ENCODE data around the gene ETFB.

ETFB gene

DNA sequence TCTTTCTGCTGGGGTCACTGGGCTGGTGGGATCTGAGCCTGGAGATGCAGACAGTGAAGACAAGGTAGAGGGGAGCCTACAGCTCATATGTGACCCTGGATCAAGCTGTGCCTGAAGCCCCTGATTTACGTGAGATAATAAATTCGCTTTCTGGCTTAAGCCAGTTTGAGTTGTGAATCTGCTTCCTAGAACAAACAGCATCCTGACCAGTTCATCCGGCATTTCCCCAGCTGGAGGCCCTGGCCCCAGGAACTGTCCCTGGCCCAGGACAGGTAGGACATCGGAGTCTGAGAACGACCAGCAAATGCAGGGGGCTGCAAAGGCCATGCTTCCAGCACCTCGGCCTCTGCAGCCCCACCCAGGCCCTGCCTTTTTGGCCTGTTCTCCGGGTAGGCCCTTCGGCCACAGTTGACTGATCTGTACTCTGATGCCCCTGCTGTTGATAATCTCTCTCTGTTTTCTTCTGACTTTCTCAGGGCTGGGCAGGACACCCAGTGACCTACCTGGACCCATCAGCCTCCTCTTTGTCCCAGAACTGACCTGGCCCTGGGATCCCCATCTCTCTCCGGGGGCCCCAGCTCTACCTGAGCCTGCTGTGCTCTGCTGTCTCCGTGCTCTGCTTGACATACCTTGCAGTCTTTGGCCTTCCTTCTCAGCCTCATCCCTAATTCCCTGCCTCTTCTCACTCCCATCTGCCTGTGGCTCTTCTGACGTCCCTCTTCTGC lies 14.8 kb downstream of the ETFB start:
- no peak for DNase-seq

DNA sequence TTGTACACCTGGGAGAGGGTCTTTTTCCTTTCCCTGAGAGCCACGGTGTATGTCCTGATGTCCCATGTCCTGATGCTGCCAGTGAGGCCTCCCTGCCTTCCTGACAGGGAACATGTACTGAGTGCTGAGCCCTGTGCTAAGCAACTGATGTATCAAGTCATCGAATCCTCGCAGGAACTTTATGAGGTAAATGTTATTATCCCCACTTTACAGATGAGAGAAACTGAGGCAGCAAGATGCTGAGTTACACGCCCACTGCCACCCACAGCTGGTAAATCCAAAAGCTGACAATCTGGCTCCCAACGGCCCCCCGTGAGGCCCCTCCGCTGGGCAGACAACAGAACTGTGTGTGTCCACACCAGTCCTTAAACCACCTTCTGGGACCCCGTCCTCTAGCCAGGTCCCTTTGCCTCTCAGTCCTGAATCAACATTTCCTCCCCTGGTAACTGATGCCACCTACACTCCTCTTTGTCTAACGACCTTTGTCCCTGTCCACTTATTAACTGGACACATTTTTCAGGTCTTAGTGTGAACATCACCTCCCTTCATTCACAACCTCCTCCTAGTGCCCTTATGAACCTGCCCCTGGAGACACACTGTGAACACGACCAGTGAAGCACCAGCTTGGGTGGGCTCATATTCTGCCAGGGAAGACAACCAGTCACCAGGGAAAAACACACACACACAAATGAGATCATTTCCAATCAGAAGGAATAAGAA lies 18.8 kb downstream of the ETFB start:
- no peak for DNase-seq

DNA sequence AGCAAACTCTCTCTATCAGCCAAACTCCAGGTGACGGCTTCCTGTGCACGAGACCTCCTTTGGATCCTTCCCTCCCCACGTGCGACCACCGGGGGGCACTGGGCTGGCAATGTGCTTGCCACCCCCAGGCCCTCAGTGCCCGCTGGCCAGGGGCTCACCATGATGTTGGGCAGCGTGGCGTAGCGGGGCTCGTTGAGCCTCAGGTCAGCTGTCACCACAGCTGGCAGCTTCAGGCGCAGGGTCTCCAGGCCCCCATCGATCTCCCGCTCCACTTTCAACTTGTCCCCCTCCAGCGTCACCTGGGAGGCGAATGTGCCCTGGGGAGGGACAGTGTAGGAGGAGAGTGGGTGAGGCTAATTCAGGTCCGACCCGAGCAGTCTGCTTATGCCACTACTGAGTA lies 19.4 kb downstream of the ETFB start:
- DNase-seq = no peak

DNA sequence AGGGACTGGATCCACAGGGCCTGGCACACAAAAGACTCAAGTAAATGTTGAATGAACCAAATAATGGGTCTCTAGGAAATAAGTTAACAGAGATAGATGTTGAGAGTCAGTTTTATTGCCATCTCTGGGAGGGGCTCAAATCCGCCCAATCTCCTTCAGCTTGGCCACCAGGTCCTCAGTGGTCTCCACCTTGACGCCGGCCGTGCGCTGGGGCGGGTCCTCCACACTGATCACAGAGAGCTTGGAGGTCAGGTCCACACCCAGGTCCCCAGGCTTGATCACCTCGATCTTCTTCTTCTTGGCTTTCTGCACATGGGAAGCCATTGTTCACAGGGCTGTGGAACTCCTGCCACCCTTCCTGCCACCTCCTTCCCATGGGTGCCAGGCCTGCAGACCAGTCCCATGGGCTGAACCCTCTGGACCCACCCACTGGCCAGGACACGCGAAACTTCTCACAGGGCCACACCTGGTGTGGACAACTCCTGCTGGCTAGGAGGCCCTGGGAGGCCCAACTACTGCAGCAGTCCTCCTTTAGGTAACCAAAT lies 21.0 kb downstream of the ETFB start:
- DNase-seq = no peak

DNA sequence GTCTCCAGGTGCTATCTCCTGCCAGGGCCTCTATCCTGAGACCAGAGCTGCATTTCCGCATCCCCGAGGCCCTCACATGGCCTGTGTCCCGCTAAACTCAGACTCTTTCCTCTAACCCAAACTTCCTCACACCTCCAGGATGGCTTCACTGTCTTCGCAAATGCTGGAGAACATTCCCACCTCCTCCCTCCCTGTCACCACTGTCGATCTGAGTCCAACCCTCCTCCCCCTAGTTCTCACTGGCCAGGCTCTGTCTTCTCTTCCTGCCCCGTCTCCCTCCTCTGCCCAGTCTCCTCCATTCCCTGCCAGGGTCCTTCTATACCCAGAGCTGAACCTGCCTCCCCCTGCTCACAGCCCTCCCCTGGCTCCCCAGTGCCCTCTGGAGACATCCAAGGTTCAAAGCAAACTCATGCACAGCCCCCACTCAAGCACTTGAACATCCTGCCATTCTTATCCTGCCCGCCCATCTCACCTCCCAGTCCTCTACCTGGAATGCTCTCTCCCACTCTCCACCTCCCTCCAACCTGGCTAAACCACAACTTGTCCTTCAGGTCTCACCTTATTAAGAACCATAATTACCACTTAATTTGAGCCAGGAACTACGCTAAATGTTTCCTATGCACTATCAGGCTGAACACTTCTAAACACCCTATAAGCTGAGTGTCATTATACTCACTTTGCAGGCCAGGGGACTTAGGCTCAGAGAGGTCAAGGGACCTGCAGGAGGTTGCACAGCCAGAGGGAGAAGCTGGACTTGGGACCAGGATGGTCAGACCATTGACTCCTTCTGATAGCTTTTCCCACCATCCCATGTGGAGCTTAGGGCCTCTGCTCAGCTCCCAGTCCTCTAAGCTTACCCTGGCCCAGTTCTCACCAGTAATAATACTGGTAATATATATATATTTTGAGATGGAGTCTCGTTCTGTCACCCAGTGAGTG lies 23.3 kb downstream of the ETFB start:
- DNase-seq = no peak

DNA sequence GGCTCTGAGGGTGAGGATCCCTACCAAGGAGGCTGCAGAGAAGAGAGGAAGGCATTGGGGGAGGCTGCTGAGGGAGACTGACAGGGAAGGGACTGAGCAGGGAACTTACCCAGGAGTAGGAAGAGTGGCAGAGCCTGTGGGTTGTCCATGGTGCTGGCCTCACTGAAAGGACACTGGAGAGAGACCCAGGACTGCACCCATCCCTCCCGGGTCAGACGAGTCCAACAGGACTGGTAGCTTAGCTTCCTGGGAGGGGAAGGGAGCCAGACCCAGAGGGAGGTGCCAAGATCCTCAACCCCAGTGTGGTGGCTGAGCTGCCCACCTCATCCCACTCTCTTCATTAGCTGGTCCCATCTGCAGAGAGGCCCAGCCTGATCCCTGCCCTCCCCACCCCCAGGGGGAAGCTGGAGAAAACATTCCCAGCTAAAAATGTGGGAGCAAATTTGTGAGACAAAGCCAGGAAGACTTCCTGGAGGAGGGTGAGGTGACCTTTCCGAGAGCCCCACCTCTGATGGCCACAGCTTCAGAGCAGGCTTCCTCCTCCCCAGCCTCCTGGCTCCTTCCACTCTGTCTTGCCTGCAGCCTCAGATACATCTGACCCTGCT lies 24.1 kb downstream of the ETFB start, which contains the start of gene VSIG10L:
Gene VSIG10L, minus strand, starts transcription at position 164 of the 605 bp plus-strand sequence. Its CDS starts 15 bp downstream, at position 149.
- no peak for DNase-seq

DNA sequence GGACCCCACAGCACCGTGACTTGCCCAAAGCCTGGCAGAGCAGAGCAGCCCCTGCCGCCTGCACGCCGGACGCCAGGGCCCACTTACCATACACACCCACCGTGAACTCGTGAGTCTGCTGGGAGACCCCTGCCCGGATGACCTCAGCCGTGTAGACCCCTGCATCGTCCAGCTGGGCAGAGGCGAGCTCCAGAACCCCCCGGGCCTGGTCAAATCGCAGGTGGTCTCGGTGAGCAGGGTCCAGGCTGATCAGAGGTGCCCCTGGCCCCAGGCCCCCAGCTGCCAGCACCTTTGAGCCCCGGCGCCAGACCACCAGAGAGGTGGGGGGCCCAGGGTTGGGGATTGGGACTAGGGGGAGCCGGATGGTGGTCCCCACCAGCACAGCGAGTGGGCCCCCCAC lies 25.1 kb downstream of the ETFB start:
- DNase-seq = no peak

DNA sequence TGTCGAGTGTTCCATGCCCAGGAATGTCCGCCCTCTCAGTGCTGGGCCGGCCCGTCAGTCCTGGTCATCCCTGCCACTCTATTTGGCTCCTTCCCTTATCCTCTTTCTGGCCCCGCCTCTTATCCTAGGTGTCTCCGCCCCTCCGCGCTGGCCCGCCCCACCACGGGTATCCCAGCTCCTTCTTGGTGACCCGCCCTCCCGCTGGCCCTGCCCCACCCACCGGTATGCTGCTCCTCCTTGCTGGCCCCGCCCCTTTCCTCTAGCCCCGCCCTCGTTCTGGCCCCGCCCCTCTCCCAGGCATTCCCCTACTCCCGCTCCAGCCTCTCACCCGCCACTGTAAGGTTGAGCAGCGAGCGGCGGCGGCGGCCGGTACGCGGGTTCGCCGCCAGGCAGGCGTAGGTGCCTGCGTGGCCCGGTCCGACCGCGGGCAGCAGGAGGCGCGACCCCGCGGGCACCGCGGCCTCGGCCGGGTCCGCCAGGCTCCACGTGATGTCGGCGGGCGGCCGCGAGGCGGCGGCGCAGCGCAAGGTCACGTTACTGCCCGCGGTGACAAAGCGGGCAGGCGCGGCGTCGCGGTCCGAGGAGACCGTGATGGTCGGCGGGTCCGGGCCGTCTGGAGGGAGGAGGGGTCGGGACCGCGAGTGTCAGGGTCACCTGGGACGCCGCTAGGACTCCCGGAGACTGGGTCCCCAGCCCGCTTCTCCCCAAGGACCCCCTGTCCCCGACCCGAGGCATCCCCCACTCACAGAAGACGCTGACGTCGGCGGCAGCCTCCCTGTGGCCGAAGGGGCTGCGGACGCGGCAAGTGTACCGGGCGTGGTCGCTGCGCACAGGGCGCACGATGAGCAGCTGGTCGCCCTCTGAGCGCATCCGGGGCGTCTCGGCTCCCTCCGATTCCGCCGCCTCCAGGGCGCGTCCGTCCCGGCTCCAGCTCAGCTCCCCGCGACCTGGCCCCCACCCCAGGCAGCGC lies 26.2 kb downstream of the ETFB start:
- DNase-seq = peak; percentile 31 to 95 (median 82)

DNA sequence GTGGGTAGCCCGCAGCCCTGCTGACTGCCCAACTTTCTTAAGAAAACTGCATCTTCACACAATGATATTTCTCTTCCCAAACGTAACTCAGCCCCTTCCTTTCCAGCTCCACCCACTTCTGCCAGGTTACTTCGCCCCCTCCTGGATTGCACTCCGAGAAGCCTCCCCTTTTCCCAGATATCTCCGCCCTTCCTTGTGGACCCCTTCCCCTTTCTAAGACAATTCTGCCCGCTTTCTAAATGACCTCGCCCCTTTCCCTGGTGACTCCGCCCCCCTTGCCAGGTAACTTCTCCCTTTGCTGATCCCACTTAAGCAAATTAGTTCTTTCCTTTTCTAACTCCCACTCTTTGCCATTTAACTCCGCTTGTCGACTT lies 26.9 kb downstream of the ETFB start:
- no peak for DNase-seq

DNA sequence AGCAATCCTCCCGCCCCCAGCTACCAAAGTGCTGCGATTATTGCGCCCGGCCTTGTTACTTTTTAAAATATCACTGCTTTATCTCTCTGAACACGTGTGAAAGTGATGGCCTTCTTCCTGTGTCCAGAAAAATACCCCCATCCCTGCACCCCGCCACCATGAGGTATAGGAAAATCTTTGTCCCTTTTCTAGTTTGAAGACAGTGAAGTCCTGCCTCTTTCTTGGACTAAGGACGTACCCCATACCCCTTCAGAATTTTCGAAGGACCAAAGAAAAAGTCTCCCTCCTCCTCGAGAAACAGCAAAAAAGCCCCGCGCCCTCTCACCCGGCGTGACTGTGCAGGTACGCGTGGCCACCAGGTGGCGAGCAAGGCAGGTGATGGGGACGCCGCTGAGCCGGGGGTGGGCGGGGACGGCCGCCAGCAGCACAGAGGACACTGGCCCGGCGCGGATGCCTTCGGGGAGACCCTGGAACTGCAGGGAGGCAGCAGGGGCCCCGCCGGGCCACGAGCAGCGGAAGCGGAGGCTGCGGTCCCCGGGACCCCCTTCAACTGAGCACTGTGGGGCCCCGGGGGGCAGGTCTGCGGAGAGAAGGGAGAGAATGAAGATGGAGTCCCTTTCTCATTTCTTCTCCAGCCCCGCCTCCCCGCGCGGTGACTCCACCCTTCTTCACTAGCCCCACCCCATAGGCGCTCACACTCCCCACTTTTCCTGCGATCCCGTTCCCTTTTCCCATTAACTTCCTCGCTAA lies 27.4 kb downstream of the ETFB start:
- DNase-seq = peak in 12 of 14 donors; percentile 30 to 82 (median 59)

DNA sequence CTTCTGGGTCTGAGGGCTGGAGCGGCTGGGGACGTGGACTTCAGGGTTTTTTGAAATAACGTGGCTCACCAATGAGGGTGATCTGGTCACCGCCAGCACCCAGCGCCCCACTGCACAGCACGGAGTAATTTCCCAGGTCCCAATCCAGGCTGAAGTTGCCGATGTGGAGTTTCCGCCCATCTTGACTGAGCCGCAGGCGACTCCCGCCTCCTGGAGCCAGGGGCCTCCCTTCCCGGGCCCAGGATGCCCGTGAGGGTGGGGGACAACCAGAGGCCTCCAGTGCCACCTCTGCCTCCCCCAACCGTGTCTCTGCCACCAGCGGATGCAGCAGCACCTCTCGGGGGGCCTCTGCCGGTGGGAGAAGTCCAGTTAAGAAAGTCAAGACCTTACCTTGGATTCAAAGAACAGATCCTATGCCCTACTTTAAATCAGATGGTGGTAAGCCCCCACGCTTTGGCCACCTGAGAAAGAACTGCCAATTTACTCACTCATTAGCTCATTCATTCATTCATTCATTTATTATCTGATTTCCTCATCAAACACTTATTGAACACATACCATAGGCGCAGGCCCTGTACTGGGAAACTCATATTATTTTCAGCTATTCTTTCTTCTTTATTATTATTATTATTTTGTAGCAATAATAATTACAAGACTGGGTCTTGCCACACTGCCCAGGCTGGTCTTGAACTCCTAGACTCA lies 28.2 kb downstream of the ETFB start:
- no peak for DNase-seq

DNA sequence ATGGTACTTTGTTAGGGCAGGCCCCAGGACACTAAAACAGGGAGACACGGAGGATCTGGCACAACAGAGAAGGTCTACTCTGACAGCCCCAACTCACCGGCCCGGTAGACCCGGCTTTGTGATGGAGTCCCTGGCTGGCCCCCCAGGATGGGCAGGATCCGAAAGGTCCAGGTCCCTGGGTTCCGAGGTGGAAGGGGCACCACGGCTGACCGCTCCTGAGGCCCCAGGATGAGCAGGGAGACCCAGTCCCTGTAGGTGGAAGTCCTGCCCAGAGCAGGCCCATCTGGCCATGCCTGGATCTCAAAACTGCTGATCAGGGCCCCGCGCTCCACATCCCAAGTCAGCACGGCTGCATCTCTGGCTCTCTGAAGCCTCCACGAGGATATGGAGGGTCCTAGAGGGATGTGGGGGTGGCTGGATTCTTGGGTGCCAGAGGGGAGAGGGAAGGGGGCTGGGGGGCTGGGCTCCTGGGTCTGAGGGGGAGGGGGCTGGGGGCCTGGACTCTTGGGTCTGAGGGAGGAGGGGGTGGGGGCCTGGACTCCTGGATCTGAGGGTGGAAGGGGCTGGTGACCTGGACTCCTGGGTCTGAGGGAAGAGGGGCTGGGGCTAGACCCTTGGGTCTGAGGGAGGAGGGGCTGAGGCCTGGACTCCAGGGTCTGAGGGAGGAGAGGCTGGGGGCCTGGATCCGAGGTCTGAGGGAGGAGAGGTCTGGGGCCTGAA lies 28.9 kb downstream of the ETFB start:
- no peak for DNase-seq

DNA sequence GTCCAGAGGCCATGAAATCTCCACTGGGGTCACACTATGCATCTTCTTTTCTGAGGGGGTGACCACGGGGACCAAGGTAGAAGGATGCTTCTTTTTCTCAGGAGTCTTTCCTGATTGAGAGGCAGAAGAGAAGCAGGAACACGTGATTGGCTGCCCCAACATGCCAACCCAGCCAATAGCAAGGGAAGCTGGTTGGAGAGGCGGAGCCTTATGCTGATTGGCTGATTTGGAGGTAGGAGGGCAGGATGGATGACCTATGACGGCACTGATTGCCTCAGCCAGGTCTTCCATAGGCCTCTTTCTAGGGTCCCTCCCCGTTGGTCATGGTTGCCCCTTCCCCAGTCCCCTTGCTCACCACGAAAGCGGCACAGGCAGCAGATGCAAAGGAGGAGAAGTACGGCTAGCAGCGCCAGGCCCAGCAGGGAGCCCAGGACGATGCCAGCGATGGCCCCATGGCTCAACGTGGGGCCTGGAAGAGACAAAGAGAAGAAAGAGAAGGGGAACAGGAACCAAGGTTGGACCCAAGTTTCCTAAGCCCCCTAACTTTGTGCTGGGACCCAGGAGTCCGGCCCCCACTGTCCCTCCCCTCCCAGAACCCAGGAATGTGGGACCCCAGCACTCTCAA lies 32.2 kb downstream of the ETFB start:
- DNase-seq = peak in 3 of 14 donors; percentile 21 to 97 (median 33)

DNA sequence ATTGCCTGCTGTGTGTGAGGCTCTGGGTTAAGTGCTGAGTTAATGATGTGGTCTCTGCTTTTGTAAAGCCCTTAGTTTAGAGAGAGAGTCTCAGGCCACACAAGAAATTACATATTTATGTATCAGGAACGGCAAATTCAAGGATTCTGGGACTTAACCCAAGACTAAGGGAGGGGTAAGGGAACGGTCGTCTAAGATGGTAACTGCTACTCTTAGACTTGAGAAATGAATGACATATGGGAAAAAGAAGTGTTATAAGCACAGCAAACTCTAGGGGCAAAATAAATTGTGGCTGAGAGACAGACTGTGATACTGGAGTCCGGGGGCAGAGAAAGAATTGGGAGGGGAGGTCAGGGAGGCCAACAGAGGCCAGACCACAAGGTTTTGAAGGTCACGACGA lies 34.5 kb downstream of the ETFB start:
- no peak for DNase-seq

DNA sequence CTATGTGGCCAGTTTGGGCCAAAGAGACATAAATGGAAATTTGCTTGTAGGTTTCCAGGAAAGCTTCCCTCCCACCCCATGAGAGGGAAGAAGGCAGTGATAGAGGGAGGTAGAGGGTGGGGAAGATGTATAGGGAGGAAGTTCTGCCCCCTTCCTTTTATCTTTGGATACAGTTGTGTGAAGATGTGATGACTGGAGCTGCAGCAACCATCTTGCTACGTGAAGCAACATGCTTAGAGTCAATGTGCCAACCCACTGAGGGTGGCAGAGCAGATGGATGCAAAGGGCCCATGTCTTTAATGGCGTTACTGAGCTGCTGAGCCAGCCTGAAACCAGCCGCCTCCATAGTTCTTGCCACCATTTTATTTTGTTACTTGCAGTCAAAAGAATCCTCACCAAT lies 35.0 kb downstream of the ETFB start:
- no peak for DNase-seq

DNA sequence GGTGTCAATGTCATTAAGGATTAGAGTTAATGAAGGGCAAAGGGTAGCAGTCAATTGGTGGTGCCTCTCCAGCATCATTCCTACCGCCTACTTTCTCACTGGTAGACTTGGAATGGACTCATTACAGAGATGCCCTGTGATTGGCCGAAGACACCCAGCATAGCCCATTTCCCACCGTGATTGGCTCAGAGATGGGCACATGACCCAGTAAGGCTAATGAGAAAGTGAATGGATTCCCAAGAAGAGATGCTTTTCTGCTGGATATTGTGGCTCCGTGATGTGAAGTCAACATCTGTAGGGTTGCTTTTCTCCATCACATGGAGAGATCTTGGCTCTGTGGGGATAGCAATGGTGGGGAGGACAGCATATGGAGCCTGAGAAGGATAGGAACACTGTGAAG lies 35.8 kb downstream of the ETFB start:
- no peak for DNase-seq

DNA sequence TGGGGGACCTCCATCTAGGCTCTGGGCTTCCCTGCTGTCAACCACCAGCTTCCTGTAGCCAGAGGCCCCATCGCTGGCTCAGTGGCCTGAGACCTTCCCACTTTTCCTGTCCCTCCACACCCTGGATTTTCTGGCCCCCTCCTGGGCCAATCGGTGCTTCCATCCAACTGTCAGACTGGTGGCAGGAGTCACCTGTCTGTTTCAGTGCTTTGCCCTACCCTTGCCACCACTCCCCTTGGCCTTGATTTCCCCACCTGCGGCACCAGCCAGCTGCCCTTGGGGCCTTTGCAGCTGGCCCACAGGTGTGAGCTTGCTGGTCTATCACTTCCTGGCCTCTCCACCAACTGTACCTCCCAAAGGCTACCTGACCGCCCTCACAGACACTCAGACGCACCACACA lies 36.8 kb downstream of the ETFB start:
- DNase-seq = no peak
